ENCODE data around the gene RTL1. TPM values are rescaled to one million over a fixed set of nuclear protein-coding genes. Genes with fewer than 3 reads are reported as not detected.

RTL1 gene
- total RNA-seq, 1 donor from 2014 or later: not detected

- Mint-ChIP-seq H3K4me3 (ENCODE audit: unreplicated experiment) (no peak overlapping the region), H3K4me1 (ENCODE audit: unreplicated experiment) (peaks cover 8% of the 10 kb centered on the region), H3K27me3 (ENCODE audit: unreplicated experiment) (peaks cover 60% of the 10 kb centered on the region), H3K27ac (ENCODE audit: unreplicated experiment) (no peak overlapping the region), H3K9me3 (ENCODE audit: unreplicated experiment) (no peaks in the 10 kb centered on the region), H3K36me3 (ENCODE audit: unreplicated experiment) (no peaks in the 10 kb centered on the region)
- no peak for DNase-seq (ENCODE audit: extremely low spot score, unreplicated experiment)
- TF ChIP-seq, protein P1, sequence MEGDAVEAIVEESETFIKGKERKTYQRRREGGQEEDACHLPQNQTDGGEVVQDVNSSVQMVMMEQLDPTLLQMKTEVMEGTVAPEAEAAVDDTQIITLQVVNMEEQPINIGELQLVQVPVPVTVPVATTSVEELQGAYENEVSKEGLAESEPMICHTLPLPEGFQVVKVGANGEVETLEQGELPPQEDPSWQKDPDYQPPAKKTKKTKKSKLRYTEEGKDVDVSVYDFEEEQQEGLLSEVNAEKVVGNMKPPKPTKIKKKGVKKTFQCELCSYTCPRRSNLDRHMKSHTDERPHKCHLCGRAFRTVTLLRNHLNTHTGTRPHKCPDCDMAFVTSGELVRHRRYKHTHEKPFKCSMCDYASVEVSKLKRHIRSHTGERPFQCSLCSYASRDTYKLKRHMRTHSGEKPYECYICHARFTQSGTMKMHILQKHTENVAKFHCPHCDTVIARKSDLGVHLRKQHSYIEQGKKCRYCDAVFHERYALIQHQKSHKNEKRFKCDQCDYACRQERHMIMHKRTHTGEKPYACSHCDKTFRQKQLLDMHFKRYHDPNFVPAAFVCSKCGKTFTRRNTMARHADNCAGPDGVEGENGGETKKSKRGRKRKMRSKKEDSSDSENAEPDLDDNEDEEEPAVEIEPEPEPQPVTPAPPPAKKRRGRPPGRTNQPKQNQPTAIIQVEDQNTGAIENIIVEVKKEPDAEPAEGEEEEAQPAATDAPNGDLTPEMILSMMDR (IDR thresholded peaks at IDR 0.05): peak; percentile 37
Observed at GRCh38 chr14:100906420-100906819, 2.9 kb upstream of the RTL1 start.

DNA sequence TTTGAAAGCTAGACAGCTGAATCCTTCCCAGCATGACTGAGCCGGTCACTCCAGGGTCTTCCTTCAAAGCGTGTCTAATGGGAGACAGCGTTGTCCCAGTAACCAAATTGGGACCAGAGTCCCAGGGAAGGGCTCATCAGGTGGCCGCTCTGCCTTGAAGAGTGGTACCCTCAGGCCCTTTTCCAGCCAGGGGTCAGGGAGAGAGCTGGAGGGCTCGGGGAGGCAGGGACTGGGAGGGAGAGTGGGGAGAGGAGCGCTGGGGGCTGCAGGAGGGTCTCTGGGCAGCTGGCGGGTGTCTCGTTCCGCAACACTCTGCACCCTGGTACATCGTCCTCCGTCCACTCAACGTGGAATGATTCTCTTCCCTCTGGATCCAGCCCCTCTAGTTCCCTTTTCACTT, 1.6 kb upstream of the RTL1 start:
- DNase-seq (ENCODE audit: extremely low spot score, unreplicated experiment): no peak
- no peak overlapping the region for H3K27ac Mint-ChIP-seq (ENCODE audit: unreplicated experiment)
- TF ChIP-seq, protein P1 (IDR thresholded peaks at IDR 0.05): no peak
- H3K4me1 Mint-ChIP-seq (ENCODE audit: unreplicated experiment): peaks cover 15% of the 10 kb centered on the region
- H3K36me3 Mint-ChIP-seq (ENCODE audit: unreplicated experiment): no peaks in the 10 kb centered on the region
- H3K9me3 Mint-ChIP-seq (ENCODE audit: unreplicated experiment): no peaks in the 10 kb centered on the region
- H3K27me3 Mint-ChIP-seq (ENCODE audit: unreplicated experiment): peaks cover 70% of the 10 kb centered on the region
- H3K4me3 Mint-ChIP-seq (ENCODE audit: unreplicated experiment): no peak overlapping the region

DNA sequence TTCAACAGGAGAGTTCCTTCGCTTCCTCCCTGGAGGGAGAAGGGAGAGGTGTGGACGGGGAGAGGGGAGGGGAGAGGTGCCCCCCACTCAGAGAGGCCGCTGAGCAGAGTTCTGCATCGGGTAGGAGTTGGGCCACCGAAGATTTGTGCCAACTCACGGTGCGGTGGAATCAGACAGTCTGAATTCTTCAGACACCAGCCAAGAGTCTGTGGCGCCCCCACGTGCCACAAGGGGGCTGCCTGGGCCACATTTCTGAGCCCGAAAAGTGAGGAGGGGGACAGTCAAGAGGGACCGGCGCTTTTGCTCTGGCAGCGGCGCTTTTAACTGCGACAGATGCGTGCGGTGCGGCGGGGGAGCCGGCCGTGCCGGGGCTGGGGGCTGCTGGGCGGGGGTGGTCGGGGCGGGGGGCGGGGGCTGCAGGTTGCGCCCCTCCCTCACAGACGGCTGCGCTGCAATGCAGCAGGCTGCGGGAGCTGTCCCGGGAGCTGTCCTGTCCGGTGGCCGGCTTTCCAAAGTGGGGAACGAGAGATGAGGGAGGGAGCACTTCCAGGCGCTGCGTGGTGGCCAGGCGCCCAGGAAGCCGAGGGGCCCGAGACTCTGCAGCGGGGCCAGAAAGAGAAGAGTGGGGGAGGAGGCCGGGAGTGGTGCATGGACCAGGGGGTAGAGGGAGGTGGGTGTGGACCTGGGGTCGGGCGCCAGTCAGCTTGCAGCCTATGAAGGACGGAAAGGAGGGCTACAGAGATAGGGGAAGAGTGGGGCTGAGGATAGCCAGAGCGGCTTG, 975 bp upstream of the RTL1 start:
- no peaks in the 10 kb centered on the region for H3K9me3 Mint-ChIP-seq (ENCODE audit: unreplicated experiment)
- H3K4me3 Mint-ChIP-seq (ENCODE audit: unreplicated experiment): peak overlapping the region; percentile 69
- DNase-seq (ENCODE audit: extremely low spot score, unreplicated experiment): peak; percentile 83
- no peaks in the 10 kb centered on the region for H3K36me3 Mint-ChIP-seq (ENCODE audit: unreplicated experiment)
- H3K27ac Mint-ChIP-seq (ENCODE audit: unreplicated experiment): no peak overlapping the region
- H3K27me3 Mint-ChIP-seq (ENCODE audit: unreplicated experiment): peaks cover 77% of the 10 kb centered on the region
- peaks cover 16% of the 10 kb centered on the region for H3K4me1 Mint-ChIP-seq (ENCODE audit: unreplicated experiment)
- TF ChIP-seq, protein P1 (IDR thresholded peaks at IDR 0.05): peak; percentile 62

- Mint-ChIP-seq H3K4me1 (ENCODE audit: unreplicated experiment) (peaks cover 19% of the 10 kb centered on the region), H3K27me3 (ENCODE audit: unreplicated experiment) (peaks cover 86% of the 10 kb centered on the region), H3K27ac (ENCODE audit: unreplicated experiment) (no peak overlapping the region), H3K4me3 (ENCODE audit: unreplicated experiment) (no peak overlapping the region), H3K36me3 (ENCODE audit: unreplicated experiment) (no peaks in the 10 kb centered on the region), H3K9me3 (ENCODE audit: unreplicated experiment) (no peaks in the 10 kb centered on the region)
- TF ChIP-seq, protein P1 (IDR thresholded peaks at IDR 0.05): no peak
- no peak for DNase-seq (ENCODE audit: extremely low spot score, unreplicated experiment)
Observed at GRCh38 chr14:100903134-100903468, 421 bp downstream of the RTL1 start.

DNA sequence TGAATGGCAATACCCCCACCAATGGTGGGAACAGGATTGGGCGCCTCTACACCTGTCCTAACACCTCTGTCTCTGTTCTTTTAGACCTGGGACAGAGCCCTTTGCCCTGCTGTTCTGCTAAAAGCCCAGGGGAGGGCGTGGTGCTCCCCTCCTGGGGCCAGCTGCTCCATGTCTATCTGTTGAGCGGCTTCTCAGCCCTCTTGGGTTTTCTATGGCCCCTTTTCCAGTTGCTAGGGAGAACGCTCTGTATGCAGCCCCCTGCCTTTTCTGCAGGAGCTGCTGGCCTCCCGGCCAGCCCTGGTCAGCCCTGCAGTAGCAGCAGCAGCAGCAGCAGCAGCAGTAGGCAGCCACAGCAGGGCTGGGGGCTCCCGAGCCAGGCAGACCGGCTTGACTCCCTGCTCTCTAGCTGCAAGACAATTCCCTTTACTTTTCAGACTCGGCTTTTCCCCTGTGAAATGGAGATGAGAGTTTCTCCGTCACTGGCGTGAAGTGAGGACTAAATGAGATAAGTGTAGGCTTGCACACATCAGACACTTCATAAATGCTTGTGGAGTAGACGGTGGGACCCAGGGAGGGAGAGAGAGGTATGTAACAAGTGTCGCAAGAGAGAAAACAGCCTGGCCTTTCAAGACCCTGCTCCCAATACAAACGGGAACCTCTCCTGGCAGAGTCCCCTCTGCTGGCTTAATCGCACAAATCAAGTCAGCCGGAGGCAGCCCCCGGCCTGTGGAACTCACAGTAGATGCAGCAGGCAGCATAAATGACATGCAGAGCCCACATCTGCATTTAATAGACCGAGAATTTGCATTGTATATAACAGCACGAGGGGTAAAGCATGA, 1.0 kb downstream of the RTL1 start:
- TF ChIP-seq, protein P1 (IDR thresholded peaks at IDR 0.05): peak; percentile 17
- Mint-ChIP-seq H3K27ac (ENCODE audit: unreplicated experiment) (no peak overlapping the region), H3K4me1 (ENCODE audit: unreplicated experiment) (peaks cover 19% of the 10 kb centered on the region), H3K27me3 (ENCODE audit: unreplicated experiment) (peaks cover 84% of the 10 kb centered on the region), H3K9me3 (ENCODE audit: unreplicated experiment) (no peaks in the 10 kb centered on the region), H3K36me3 (ENCODE audit: unreplicated experiment) (no peaks in the 10 kb centered on the region), H3K4me3 (ENCODE audit: unreplicated experiment) (no peak overlapping the region)
- DNase-seq (ENCODE audit: extremely low spot score, unreplicated experiment): no peak
